ENCODE measurements around the gene QRICH1.

The QRICH1 gene

GRCh38 chr3:49119439-49119838, 25.6 kb upstream of the QRICH1 start:
- DNase-seq (ENCODE audit: low read depth in 2 of 3, low spot score in 2 of 3) = no peak

- DNase-seq (ENCODE audit: low read depth in 2 of 3, low spot score in 2 of 3) = no peak
Measured at GRCh38 chr3:49119036-49119435, 25.2 kb upstream of the QRICH1 start.

GRCh38 chr3:49112262-49112661, 18.4 kb upstream of the QRICH1 start:
- no peak for DNase-seq (ENCODE audit: low read depth in 2 of 3, low spot score in 2 of 3)

GRCh38 chr3:49111347-49111746, 17.5 kb upstream of the QRICH1 start:
- DNase-seq (ENCODE audit: low read depth in 2 of 3, low spot score in 2 of 3) = no peak

- DNase-seq (ENCODE audit: low read depth in 2 of 3, low spot score in 2 of 3) = no peak
Measured at GRCh38 chr3:49110780-49111179, 16.9 kb upstream of the QRICH1 start.

DNA sequence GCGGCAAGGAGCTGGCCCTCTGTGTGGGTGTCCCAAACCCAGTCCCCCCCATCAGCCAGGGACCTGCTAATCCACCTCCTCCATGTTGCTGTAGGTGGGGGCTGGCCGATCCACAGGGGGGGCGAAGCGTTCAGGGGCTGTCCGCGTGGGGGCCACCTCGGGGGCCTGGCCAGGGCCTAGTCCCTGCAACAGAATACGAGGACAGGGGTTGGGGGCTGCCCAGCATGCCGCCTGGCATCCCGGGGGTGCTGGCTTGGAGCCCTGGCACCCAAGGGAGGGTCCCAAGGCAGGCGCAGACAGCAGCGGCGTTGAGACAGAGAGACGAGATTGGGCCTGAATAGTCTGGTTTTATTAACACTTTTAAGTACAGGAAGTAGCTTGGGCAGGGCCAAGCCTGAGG, 14.5 kb upstream of the QRICH1 start:
- no peak for DNase-seq (ENCODE audit: low read depth in 2 of 3, low spot score in 2 of 3)

- DNase-seq (ENCODE audit: low read depth in 2 of 3, low spot score in 2 of 3) = peak; percentile 69 to 83 (median 70)
Measured at GRCh38 chr3:49104427-49105291, 10.8 kb upstream of the QRICH1 start, which contains the start of gene QARS1. Gene QARS1 (minus strand): TSS chr3:49104757. CDS start chr3:49104733, 24 bp downstream.

GRCh38 chr3:49104052-49104426, 10.2 kb upstream of the QRICH1 start:
- no peak for DNase-seq (ENCODE audit: low read depth in 2 of 3, low spot score in 2 of 3)

- no peak for DNase-seq (ENCODE audit: low read depth in 2 of 3, low spot score in 2 of 3)
Measured at GRCh38 chr3:49100046-49100615, 6.3 kb upstream of the QRICH1 start.

- no peak for DNase-seq (ENCODE audit: low read depth in 2 of 3, low spot score in 2 of 3)
Measured at GRCh38 chr3:49098910-49099630, 5.2 kb upstream of the QRICH1 start.

GRCh38 chr3:49098429-49098828, 4.6 kb upstream of the QRICH1 start:
- no peak for DNase-seq (ENCODE audit: low read depth in 2 of 3, low spot score in 2 of 3)

DNA sequence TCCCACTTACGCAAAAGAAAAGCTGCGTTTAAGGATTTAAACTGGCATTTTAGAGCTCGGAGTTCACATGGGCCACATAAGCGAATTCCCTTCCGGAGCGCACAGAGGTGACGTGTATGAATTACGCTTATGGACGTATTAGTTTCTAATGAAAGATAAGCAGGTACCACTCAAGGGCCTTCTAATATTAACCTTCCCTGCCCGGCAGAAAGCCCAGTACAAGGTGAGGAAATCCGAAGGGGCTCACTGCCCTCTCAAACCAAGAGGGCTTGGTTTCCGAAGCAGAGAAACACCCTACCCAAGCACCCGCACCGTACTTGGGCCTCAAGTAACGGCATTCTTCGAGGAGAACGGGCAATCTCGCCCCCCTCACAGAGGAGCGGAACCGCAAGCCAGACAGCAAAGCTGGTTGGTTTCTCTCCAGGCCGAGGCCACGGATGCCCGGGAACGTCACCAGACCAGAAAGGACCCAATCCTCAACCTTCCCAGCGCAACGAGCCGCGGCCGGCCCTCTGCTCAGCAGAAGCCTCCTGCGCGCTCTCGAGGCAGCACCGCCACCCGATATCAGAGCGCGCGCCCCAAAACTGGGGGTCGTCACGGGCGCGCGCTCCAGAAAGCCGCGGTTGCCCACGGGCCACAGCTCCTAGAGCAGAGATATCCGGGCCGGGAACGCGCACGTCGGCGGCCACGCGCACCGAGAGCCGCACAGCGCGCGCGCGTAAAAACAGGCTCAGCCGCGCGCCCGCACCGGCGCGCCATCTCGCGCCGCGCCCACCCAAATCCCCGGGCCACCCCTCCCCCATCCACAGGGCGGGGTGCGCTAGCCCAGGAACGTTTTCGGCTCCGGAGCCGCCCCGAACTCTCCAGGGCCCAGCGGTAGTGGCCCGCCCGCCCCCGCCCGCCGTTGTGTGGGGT, 676 bp downstream of the QRICH1 start:
- DNase-seq (ENCODE audit: low read depth in 2 of 3, low spot score in 2 of 3) = peak; percentile 56 to 74 (median 71)

DNA sequence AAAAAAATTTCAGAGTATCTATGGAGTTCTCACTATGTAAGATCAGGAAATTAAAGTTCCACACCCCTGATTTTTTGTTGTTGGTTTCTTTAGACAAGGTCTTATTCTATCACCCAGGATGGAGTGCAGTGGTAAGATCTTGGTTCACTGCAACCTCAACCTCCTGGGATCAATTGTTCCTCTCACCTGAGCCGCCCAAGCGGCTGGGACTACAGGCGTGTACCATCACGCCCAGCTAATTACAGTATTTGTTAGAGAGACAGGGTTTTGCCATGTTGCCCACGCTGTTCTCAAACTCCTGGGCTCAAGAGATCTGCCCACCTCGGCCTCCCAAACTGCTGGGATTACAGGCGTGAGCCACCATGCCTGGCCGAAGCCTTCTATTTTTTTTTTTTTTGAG, 12.4 kb downstream of the QRICH1 start:
- DNase-seq (ENCODE audit: low read depth in 2 of 3, low spot score in 2 of 3) = no peak

GRCh38 chr3:49079270-49079669, 14.6 kb downstream of the QRICH1 start:
- no peak for DNase-seq (ENCODE audit: low read depth in 2 of 3, low spot score in 2 of 3)

DNA sequence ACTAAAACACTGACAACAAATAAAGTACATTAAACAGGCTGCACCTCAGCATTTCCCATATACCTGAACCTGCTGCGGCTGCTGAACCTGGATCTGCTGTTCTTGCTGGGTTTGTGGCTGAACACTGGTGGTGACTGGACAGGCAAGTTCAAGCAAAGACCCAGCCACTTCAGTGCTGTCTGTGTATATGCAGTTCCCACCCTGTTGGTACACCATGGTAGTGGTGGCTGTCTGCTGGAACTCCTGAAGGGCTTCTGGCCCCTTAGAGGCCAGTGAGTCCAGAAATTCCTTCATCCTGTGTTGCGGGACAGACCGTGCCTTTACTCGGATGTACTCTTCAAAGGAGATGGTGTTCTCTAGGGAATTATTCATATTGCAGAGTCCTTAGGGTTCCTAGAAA, 17.2 kb downstream of the QRICH1 start:
- no peak for DNase-seq (ENCODE audit: low read depth in 2 of 3, low spot score in 2 of 3)

DNA sequence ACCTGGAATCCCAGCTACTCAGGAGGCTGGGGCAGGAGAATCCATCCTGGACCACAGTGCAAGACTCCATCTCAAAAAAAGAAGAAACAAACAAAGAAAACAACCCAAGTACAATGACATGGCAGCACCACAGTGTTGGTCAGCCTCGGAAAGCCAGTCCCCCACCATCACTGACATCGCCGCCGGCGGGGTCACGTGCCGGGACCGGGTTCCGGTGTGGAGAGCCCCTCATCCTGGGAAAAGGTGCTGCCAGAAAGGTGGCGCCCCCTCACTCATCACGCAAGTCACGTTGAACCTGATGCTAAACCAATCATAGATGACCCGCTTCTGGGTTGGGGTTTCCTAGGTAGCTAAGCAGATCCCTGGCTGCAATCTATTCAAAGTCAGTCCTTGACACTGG, 17.8 kb downstream of the QRICH1 start:
- no peak for DNase-seq (ENCODE audit: low read depth in 2 of 3, low spot score in 2 of 3)

DNA sequence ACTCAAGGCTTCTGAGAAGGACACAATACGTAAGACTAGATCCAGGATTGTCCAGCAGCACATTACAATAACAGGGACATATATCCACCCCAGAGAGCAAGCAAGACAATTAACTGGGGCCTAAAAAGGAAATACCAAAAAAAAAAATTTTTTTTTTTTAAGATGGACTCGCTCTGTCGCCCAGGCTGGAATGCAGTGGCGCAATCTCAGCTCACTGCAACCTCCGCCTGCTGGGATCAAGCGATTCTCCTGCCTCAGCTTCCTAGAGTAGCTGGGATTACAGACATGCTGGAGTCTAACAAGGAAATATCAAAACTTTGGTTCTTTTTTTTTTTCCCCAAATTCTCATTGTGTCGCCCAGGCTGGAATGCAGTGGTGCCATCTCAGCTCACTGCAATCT, 35.9 kb downstream of the QRICH1 start:
- no peak for DNase-seq (ENCODE audit: low read depth in 2 of 3, low spot score in 2 of 3)

DNA sequence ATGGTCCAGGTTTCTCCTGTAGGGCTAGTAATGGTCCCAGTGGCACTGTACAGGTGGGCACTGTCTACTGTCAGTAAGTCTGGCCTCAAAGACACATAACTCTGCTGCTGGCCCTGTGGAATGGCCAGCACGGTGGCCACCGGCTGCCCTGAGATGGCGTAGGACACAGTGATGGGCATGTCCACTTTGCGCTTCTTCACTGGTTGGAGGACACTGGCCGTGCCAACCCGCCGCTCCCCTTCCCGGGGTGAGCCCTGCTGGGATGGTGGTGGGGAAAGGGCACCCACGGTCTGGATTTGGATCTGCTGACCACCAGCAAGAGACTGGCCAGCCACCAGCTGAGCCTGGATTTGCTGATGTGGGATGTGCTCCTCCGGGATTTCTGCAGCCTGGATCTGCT, 36.6 kb downstream of the QRICH1 start:
- DNase-seq (ENCODE audit: low read depth in 2 of 3, low spot score in 2 of 3) = no peak

DNA sequence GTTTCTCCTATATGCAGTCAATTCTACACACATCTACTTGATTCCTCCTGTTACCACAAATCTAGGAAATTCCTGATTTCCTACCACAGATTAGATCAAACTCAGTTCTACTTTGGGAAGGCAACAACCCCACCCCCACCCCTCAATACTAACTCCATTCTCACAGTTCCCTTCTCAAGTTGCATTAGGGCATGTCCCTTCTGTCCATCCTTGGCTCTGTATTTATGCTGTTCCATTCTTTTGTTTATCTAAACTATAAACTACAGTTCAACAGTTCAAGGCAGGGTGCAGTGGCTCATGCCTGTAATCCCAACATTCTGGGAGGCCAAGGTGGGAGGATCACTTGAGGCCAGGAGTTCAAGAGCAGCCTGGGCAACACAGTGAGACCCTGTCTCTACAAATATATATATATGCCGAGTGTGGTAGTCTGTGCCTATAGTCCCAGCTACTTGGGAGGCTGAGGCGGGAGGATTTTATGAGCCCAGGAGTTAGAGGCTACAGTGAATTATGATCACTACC, 39.5 kb downstream of the QRICH1 start:
- DNase-seq (ENCODE audit: low read depth in 2 of 3, low spot score in 2 of 3) = no peak

- no peak for DNase-seq (ENCODE audit: low read depth in 2 of 3, low spot score in 2 of 3)
Measured at GRCh38 chr3:49053543-49053942, 40.3 kb downstream of the QRICH1 start.

DNA sequence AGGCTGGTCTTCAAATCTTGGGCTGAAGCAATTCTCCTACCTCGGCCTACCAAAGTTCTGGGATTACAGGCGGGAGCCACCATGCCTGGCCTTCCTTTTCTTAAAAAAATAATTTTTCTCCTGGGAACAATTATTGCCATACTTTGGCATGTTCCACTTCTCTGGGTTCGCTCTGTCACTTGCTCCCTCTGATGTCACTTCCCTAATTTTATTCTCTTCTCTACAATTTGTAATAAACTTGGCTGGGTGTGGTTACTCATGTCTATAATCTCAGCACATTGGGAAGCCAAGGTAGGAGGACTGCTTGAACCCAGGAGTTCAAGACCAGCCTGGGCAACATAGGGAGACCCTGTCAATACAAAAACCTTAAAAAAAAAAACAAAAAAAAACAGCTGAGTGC, 58.6 kb downstream of the QRICH1 start:
- no peak for DNase-seq (ENCODE audit: low read depth in 2 of 3, low spot score in 2 of 3)

All from activated CD8-positive, alpha-beta memory T cell treated with anti-CD3 and anti-CD28 coated beads for 48 hours (primary cell).